Stimulated activated naive CD8-positive, alpha-beta T cell treated with anti-CD3 and anti-CD28 coated beads, Interleukin-15, Interleukin-2, amounts not matched to agents 100 ng/mL and 50 ng/mL, for 24 hours (primary cell): ENCODE measurements around the gene MRPL18.

ENCODE experiments used
- H3K27ac Mint-ChIP-seq: one replicate; pipeline ENCODE4 v1.8.0; 2021; ENCODE audit warnings: mild to moderate bottlenecking, mixed read lengths
- H3K27me3 Mint-ChIP-seq: one replicate; pipeline ENCODE4 v1.8.0; 2021; ENCODE audit warnings: mixed read lengths
- H3K36me3 Mint-ChIP-seq: one replicate; pipeline ENCODE4 v1.8.0; 2021; ENCODE audit warnings: low read depth, mixed read lengths
- H3K4me1 Mint-ChIP-seq: one replicate; pipeline ENCODE4 v1.8.0; 2021; ENCODE audit warnings: low read depth, mixed read lengths
- H3K4me3 Mint-ChIP-seq: one replicate; pipeline ENCODE4 v1.8.0; 2021; ENCODE audit warnings: mild to moderate bottlenecking, mixed read lengths
- H3K9me3 Mint-ChIP-seq: one replicate; pipeline ENCODE4 v1.8.0; 2021; ENCODE audit warnings: mixed read lengths

Gene MRPL18

GRCh38 chr6:159836718-159837490 lies 46.6 kb downstream of the MRPL18 start:
- no peaks in the 10 kb centered on the region for H3K36me3 Mint-ChIP-seq
- H3K27ac Mint-ChIP-seq: no peak overlapping the region
- peaks cover 9% of the 10 kb centered on the region for H3K4me1 Mint-ChIP-seq
- H3K4me3 Mint-ChIP-seq: no peak overlapping the region
- no peaks in the 10 kb centered on the region for H3K9me3 Mint-ChIP-seq
- no peaks in the 10 kb centered on the region for H3K27me3 Mint-ChIP-seq

- Mint-ChIP-seq H3K4me1 (peaks cover 9% of the 10 kb centered on the region), H3K27me3 (no peaks in the 10 kb centered on the region), H3K9me3 (no peaks in the 10 kb centered on the region), H3K27ac (no peak overlapping the region), H3K4me3 (no peak overlapping the region), H3K36me3 (no peaks in the 10 kb centered on the region)
Observed at GRCh38 chr6:159837511-159837910, 47.2 kb downstream of the MRPL18 start.

GRCh38 chr6:159838020-159838744 lies 47.9 kb downstream of the MRPL18 start:
- Mint-ChIP-seq H3K4me1 (peaks cover 9% of the 10 kb centered on the region), H3K36me3 (no peaks in the 10 kb centered on the region), H3K27ac (no peak overlapping the region), H3K9me3 (no peaks in the 10 kb centered on the region), H3K4me3 (no peak overlapping the region), H3K27me3 (no peaks in the 10 kb centered on the region)

- no peak overlapping the region for H3K4me3 Mint-ChIP-seq
- H3K4me1 Mint-ChIP-seq: no peaks in the 10 kb centered on the region
- H3K27me3 Mint-ChIP-seq: no peaks in the 10 kb centered on the region
- H3K36me3 Mint-ChIP-seq: no peaks in the 10 kb centered on the region
- no peaks in the 10 kb centered on the region for H3K9me3 Mint-ChIP-seq
- no peak overlapping the region for H3K27ac Mint-ChIP-seq
Observed at GRCh38 chr6:159842035-159842434, 51.8 kb downstream of the MRPL18 start.

GRCh38 chr6:159844737-159845645 lies 54.7 kb downstream of the MRPL18 start:
- H3K36me3 Mint-ChIP-seq: no peaks in the 10 kb centered on the region
- no peaks in the 10 kb centered on the region for H3K9me3 Mint-ChIP-seq
- peaks cover 4% of the 10 kb centered on the region for H3K4me1 Mint-ChIP-seq
- H3K27ac Mint-ChIP-seq: no peak overlapping the region
- H3K4me3 Mint-ChIP-seq: no peak overlapping the region
- H3K27me3 Mint-ChIP-seq: no peaks in the 10 kb centered on the region
